Measurements from ENCODE around the gene TMEM143.

- no peak for TF ChIP-seq CTCF (IDR thresholded peaks at IDR 0.05)
- TF ChIP-seq POLR2AphosphoS5 (IDR thresholded peaks at IDR 0.05; ENCODE audit: insufficient read depth in 1 of 2, low read depth in 1 of 2) = no peak
- TF ChIP-seq POLR2A (IDR thresholded peaks at IDR 0.05) = no peak
Measured at GRCh38 chr19:48405010-48405659, 41.4 kb upstream of the TMEM143 start.
